ENCODE results near the gene GPS1.
A peak's percentile ranks its signal among the peaks of the same experiment; 100 is the strongest.

Gene GPS1

GRCh38 chr17:82098169-82098938 is 46.7 kb downstream of the GPS1 start, which contains the start of gene FASN:
TSS of gene FASN (minus strand) at chr17:82098236. CDS start at chr17:82096445, 1,791 bp downstream.
- H3K4me3 ChIP-seq (ENCODE audit: low read depth, low read length): peak within 1 kb of the TSS; percentile 86
- TF ChIP-seq CTCF (IDR thresholded peaks at IDR 0.05; ENCODE audit: low read depth, low read length) (no peak), POLR2A (IDR thresholded peaks at IDR 0.05; ENCODE audit: extremely low read depth, insufficient read length) (peak; percentile 79), MYC (IDR thresholded peaks at IDR 0.05; ENCODE audit: low read depth, low read length) (peak; percentile 63), MAX (IDR thresholded peaks at IDR 0.05; ENCODE audit: low read depth, low read length) (peak; percentile 75)

GRCh38 chr17:82098939-82099763 is 47.5 kb downstream of the GPS1 start:
- TF ChIP-seq CTCF (IDR thresholded peaks at IDR 0.05; ENCODE audit: low read depth, low read length): no peak
- TF ChIP-seq POLR2A (IDR thresholded peaks at IDR 0.05; ENCODE audit: extremely low read depth, insufficient read length): peak; percentile 15
- peak; percentile 84 for TF ChIP-seq MAX (IDR thresholded peaks at IDR 0.05; ENCODE audit: low read depth, low read length)
- TF ChIP-seq MYC (IDR thresholded peaks at IDR 0.05; ENCODE audit: low read depth, low read length): peak; percentile 87
- peak; percentile 64 for DNase-seq (ENCODE audit: low read depth)

More at GRCh38 chr17:82098169-82098938, 46.7 kb downstream of the GPS1 start, which contains the start of gene FASN:
- peak; percentile 96 for DNase-seq (ENCODE audit: low read depth)

GRCh38 chr17:82100502-82101298 is 49.0 kb downstream of the GPS1 start:
- TF ChIP-seq POLR2A (IDR thresholded peaks at IDR 0.05; ENCODE audit: extremely low read depth, insufficient read length) (no peak), MAX (IDR thresholded peaks at IDR 0.05; ENCODE audit: low read depth, low read length) (no peak), CTCF (IDR thresholded peaks at IDR 0.05; ENCODE audit: low read depth, low read length) (no peak), MYC (IDR thresholded peaks at IDR 0.05; ENCODE audit: low read depth, low read length) (no peak)
- DNase-seq (ENCODE audit: low read depth): peak; percentile 24
- H3K4me3 ChIP-seq (ENCODE audit: low read depth, low read length): no peak overlapping the region

More at GRCh38 chr17:82098939-82099763, 47.5 kb downstream of the GPS1 start:
- peak overlapping the region; percentile 49 for H3K4me3 ChIP-seq (ENCODE audit: low read depth, low read length)

GRCh38 chr17:82101301-82101715 is 49.6 kb downstream of the GPS1 start:
- TF ChIP-seq MAX (IDR thresholded peaks at IDR 0.05; ENCODE audit: low read depth, low read length) (no peak), MYC (IDR thresholded peaks at IDR 0.05; ENCODE audit: low read depth, low read length) (0 out of 2 replicates have a peak, but pooled peaks have one; percentile 41)
- H3K4me3 ChIP-seq (ENCODE audit: low read depth, low read length): no peak overlapping the region
- DNase-seq (ENCODE audit: low read depth): peak; percentile 66

GRCh38 chr17:82101767-82102679 is 50.3 kb downstream of the GPS1 start:
- H3K4me3 ChIP-seq (ENCODE audit: low read depth, low read length): no peak overlapping the region
- TF ChIP-seq MYC (IDR thresholded peaks at IDR 0.05; ENCODE audit: low read depth, low read length) (peak; percentile 67), MAX (IDR thresholded peaks at IDR 0.05; ENCODE audit: low read depth, low read length) (peak; percentile 85), POLR2A (IDR thresholded peaks at IDR 0.05; ENCODE audit: extremely low read depth, insufficient read length) (no peak)
- peak; percentile 89 for DNase-seq (ENCODE audit: low read depth)
